ENCODE data around the gene LGI4.

Gene LGI4

DNA sequence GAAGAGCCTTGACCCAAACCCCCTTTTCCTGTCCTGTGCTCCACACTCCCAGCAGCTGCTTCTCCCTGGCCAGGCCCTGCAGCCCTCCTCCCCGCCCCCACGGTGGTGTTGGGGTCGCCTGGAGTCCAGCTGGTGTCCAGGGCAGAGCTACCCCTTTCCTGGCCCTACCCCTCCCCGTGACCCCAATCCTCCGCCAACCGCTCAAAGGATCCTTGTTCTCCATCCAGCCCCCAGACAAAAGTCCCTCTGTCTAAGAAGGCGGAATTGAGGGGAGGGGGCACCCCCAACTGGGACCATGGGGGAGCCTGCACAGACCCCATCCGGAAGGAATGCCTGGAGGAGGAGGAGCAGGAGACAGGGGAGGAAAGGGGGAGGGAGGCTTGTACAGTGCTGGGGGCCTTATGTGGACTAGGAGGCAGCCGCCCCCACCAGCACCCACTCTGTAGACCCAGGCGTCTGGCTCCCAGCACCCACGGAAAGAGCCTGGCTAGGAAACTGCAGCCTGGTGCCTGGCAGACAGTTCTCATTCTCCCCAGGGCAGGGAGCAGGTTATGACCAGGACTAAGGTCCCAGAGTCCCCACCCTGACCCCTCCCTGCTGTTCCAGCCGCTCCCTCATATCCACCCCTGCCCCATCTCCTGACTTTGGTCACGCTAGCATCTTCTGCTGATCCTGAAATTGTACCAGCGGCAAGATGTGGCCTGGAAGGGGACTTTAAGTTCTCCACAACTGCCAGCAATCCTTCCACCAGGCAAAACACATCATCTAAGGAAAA lies 19.5 kb downstream of the LGI4 start, which contains the start of gene FXYD3:
TSS of gene FXYD3 (plus strand) at position 647 of the 775 bp plus-strand sequence. CDS start 3,554 bp downstream, outside the sequence.
- Histone ChIP-seq H3K27ac (ENCODE audit: insufficient read depth, low read depth, low read length, poor library complexity, severe bottlenecking) (no peak within 1 kb of the TSS), H3K4me1 (ENCODE audit: control insufficient read depth, insufficient read depth, low read length) (peaks cover 20% of the 10 kb centered on the region)
- WGBS, 2 experiments = 69 to 71% methylated on average over 14 of the region's 14 CpGs

DNA sequence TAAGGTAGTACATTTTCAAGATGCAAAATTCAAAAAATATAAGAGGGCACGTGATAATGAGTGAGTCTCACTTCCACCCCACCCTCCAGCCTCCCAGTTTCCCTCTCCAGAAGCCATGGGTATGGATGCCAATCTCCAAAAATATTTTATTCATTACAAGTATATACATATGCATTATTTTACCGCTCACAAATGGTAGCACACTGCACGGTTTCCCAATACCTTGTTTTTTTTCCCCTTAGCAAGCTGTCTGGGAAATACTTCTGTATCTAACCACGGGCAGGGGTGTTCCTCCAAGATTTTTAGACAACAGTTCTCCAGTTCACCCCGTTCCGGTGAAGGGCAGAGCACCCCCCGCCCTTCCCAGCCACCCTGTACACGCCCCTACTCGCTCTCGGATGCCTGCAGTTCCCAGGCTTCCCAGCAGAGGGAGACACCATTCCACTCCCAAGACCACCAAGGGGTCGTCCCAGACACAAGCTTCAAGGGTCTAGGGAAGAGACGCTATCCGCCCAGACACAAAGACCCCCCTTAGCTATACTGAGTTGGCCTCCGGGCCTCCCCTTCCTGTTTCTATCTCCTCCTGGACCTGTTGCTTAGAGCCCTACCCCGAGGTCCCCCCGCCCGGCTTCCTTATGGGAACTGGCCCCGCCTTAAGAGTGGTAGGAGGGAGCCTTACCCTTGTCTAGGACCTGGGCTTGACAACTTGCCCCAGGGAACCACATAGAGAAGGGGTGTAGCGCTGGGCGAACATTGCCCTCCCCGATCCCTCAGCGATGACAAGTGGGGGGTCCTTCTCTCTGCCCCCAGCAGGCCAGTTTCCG lies 20.3 kb downstream of the LGI4 start:
- peak overlapping the region; percentile 3 for H3K4me3 ChIP-seq (ENCODE audit: insufficient read depth, low read depth, low read length)
- 17 to 19% methylated on average over 23 of the region's 23 CpGs for WGBS, 2 experiments
- no peaks in the 10 kb centered on the region for H3K36me3 ChIP-seq (ENCODE audit: control insufficient read depth, insufficient read depth, low read length)
- H3K27me3 ChIP-seq (ENCODE audit: control insufficient read depth, insufficient read depth, low read length, poor library complexity, severe bottlenecking) = no peaks in the 10 kb centered on the region
- H3K4me1 ChIP-seq (ENCODE audit: control insufficient read depth, insufficient read depth, low read length) = peaks cover 20% of the 10 kb centered on the region
- no peak overlapping the region for H3K27ac ChIP-seq (ENCODE audit: insufficient read depth, low read depth, low read length, poor library complexity, severe bottlenecking)
- H3K9me3 ChIP-seq (ENCODE audit: control insufficient read depth, low read length) = no peaks in the 10 kb centered on the region

More for the DNA sequence above, 19.5 kb downstream of the LGI4 start, which contains the start of gene FXYD3:
- Histone ChIP-seq H3K4me3 (ENCODE audit: insufficient read depth, low read depth, low read length) (peak within 1 kb of the TSS; percentile 3), H3K27me3 (ENCODE audit: control insufficient read depth, insufficient read depth, low read length, poor library complexity, severe bottlenecking) (no peaks in the 10 kb centered on the region), H3K36me3 (ENCODE audit: control insufficient read depth, insufficient read depth, low read length) (no peaks in the 10 kb centered on the region), H3K9me3 (ENCODE audit: control insufficient read depth, low read length) (no peaks in the 10 kb centered on the region)

DNA sequence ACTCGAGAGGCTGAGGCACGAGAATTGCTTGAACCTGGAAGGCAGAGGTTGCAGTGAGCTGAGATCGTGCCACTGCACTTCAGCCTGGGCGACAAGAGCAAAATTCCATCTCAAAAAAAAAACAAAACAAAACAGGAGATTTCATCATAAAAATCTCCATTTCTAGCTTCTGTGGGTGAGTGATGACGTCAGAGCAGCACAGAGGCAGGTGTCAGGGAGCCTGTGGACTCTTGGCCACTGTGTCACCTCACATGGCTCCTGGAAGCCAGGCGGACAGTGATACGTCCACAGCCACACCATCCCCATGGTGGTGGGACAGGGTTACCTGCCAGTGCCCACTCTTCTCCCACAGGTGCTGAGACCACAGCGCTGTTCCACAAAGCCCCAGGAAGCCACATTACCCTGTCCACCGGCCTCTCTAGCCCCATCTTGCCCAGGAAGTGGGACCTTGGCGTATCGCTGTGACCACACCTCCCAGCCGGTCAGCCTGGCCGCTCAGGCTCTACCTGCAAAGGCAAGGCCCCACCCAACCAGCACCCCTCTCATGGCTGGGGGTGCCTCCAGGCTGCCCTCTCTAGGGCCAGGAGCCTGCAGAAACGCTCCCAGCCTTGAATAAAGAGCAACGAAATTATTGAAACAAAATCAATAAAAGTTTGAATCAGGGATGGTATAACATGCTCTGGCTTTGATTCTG lies 21.7 kb downstream of the LGI4 start:
- H3K4me3 ChIP-seq (ENCODE audit: insufficient read depth, low read depth, low read length) = no peak overlapping the region
- peaks cover 20% of the 10 kb centered on the region for H3K4me1 ChIP-seq (ENCODE audit: control insufficient read depth, insufficient read depth, low read length)
- no peak overlapping the region for H3K27ac ChIP-seq (ENCODE audit: insufficient read depth, low read depth, low read length, poor library complexity, severe bottlenecking)
- no peaks in the 10 kb centered on the region for H3K27me3 ChIP-seq (ENCODE audit: control insufficient read depth, insufficient read depth, low read length, poor library complexity, severe bottlenecking)
- no peaks in the 10 kb centered on the region for H3K36me3 ChIP-seq (ENCODE audit: control insufficient read depth, insufficient read depth, low read length)
- WGBS, 2 experiments = 89 to 90% methylated on average over 15 of the region's 15 CpGs
- no peaks in the 10 kb centered on the region for H3K9me3 ChIP-seq (ENCODE audit: control insufficient read depth, low read length)

DNA sequence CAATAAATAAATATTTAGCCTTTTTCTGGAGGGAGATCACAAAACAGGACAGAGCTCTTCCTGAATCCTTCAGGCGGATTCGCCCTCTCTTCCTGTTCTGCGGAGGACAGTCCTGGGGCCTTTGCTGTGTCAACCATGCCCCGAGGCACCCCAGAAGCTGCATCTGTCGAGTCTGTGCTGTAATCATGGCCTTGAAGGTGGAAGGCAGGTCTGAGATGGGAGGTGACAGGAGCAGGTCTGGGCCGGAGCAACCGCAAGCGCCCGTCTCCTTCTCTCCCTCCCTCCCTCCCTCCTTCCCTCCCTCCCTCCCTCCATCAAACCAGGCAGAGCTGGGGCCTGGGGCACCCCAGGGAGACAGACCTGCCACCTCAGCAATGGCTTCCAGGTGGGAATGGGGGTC lies 23.9 kb downstream of the LGI4 start:
- Histone ChIP-seq H3K9me3 (ENCODE audit: control insufficient read depth, low read length) (no peaks in the 10 kb centered on the region), H3K27ac (ENCODE audit: insufficient read depth, low read depth, low read length, poor library complexity, severe bottlenecking) (no peak overlapping the region), H3K4me3 (ENCODE audit: insufficient read depth, low read depth, low read length) (no peak overlapping the region), H3K36me3 (ENCODE audit: control insufficient read depth, insufficient read depth, low read length) (no peaks in the 10 kb centered on the region), H3K4me1 (ENCODE audit: control insufficient read depth, insufficient read depth, low read length) (peaks cover 13% of the 10 kb centered on the region), H3K27me3 (ENCODE audit: control insufficient read depth, insufficient read depth, low read length, poor library complexity, severe bottlenecking) (no peaks in the 10 kb centered on the region)
- 71 to 75% methylated on average over 5 of the region's 9 CpGs for WGBS, 2 experiments

DNA sequence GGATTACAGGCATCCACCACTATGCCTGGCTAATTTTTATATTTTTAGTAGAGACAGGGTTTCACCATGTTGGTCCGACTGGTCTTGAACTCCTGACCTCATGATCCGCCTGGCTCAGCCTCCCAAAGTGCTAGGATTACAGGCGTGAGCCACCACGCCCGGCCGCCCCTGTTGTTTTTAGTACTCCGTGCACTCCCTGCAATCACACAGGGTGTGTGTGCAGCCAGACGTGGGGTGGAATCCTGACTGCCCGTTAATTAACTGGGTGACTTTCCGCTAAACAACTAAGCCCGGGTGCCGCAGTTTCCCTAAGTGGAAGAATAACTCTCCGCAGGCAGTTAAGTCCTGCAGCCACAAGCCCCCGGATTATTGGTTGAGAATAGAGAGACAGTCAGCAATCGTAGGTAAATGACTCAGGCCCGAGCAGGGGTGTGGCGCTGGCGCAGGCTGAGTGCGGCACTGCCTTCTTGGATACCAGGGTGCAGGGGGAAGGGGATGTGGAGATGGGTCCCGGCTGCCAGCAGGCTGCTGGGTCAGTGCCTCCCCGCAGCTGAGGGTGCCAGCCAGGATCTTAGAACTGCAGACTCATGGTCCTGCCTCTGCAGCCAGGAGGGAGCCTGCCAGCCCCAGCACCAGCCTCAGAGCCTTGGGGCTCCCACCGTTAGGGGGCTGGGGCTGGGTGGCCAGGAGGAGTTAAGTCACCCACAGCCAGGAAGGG lies 25.3 kb downstream of the LGI4 start:
- Histone ChIP-seq H3K27ac (ENCODE audit: insufficient read depth, low read depth, low read length, poor library complexity, severe bottlenecking) (no peak overlapping the region), H3K9me3 (ENCODE audit: control insufficient read depth, low read length) (no peaks in the 10 kb centered on the region), H3K27me3 (ENCODE audit: control insufficient read depth, insufficient read depth, low read length, poor library complexity, severe bottlenecking) (no peaks in the 10 kb centered on the region), H3K4me1 (ENCODE audit: control insufficient read depth, insufficient read depth, low read length) (no peaks in the 10 kb centered on the region), H3K4me3 (ENCODE audit: insufficient read depth, low read depth, low read length) (no peak overlapping the region), H3K36me3 (ENCODE audit: control insufficient read depth, insufficient read depth, low read length) (no peaks in the 10 kb centered on the region)
- WGBS, 2 experiments = 89 to 90% methylated on average over 22 of the region's 22 CpGs

DNA sequence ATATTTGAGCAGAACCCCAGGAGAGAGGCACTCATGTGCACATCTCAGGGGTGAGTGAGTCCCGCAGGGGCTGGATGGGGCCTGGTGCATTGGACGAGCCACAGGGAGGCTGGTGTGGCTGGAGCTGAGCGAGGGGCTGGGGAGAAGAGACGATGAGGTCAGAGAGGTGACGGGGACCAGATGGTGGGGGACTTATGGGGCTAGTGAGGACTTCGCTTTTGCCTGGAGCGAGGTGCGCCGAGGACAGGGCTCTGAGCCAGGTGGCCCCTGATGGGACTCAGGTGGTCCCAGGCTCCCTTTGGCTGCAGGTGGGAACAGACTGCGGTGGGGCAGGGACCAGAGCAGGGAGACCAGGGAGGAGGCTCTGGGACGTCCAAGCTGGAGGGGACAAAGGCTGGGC lies 26.1 kb downstream of the LGI4 start:
- Histone ChIP-seq H3K4me1 (ENCODE audit: control insufficient read depth, insufficient read depth, low read length) (no peaks in the 10 kb centered on the region), H3K4me3 (ENCODE audit: insufficient read depth, low read depth, low read length) (no peak overlapping the region), H3K27me3 (ENCODE audit: control insufficient read depth, insufficient read depth, low read length, poor library complexity, severe bottlenecking) (no peaks in the 10 kb centered on the region), H3K27ac (ENCODE audit: insufficient read depth, low read depth, low read length, poor library complexity, severe bottlenecking) (no peak overlapping the region), H3K9me3 (ENCODE audit: control insufficient read depth, low read length) (no peaks in the 10 kb centered on the region), H3K36me3 (ENCODE audit: control insufficient read depth, insufficient read depth, low read length) (no peaks in the 10 kb centered on the region)
- WGBS, 2 experiments = 85 to 86% methylated on average over 11 of the region's 11 CpGs

DNA sequence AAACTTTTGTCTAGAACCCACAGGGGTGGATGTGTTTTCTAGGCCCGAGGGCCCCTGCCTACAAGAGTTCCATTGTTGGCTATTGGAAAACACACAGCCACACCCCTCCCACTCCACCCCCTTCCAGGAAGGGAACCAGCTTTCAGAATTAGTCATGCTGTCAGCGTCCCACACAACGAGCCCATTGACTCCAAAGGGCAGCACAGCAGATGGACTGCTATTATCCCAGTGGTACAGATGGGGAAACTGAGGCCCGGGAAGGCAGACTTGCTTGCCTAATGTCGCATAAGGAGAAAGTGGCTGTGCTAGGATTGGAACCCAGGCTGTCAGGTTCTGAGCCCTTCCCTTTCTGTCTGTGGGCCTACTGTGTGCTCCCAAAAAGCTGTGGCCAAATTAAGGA lies 27.3 kb downstream of the LGI4 start:
- H3K4me1 ChIP-seq (ENCODE audit: control insufficient read depth, insufficient read depth, low read length) = no peaks in the 10 kb centered on the region
- 49 to 51% methylated on average over 5 of the region's 5 CpGs for WGBS, 2 experiments
- H3K36me3 ChIP-seq (ENCODE audit: control insufficient read depth, insufficient read depth, low read length) = no peaks in the 10 kb centered on the region
- H3K9me3 ChIP-seq (ENCODE audit: control insufficient read depth, low read length) = no peaks in the 10 kb centered on the region
- no peak overlapping the region for H3K27ac ChIP-seq (ENCODE audit: insufficient read depth, low read depth, low read length, poor library complexity, severe bottlenecking)
- no peak overlapping the region for H3K4me3 ChIP-seq (ENCODE audit: insufficient read depth, low read depth, low read length)
- no peaks in the 10 kb centered on the region for H3K27me3 ChIP-seq (ENCODE audit: control insufficient read depth, insufficient read depth, low read length, poor library complexity, severe bottlenecking)

DNA sequence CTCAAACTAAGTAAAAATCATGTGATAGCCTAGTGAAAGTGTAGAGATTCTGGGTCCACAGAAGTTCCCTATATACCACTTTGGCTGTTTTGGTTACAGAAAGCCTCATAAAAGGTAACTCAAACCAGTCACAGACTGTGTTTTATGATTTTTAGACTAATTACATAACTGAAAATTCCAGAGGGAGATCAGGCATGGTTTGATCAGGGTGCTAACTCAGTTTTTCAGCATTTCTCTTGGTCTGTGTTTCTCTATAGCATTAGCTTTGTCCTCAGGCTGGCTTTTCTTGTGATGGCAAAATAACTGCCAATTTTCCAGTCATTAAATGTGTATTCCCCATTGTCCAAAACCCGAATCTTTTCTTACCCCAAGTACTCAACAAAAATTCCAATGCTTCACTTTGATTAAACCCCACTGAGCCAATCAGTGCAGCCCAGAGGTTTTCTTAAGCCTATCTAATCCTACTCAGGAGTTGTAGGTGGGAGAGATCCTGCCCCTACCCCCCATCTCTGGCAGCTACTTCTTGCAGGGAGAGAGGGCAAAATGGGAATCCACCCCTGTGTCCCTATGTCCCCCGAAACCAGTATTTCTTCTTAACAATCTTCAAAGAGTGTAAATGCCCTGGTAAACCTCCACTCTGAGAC lies 27.8 kb downstream of the LGI4 start:
- Histone ChIP-seq H3K9me3 (ENCODE audit: control insufficient read depth, low read length) (no peaks in the 10 kb centered on the region), H3K27ac (ENCODE audit: insufficient read depth, low read depth, low read length, poor library complexity, severe bottlenecking) (no peak overlapping the region), H3K4me3 (ENCODE audit: insufficient read depth, low read depth, low read length) (no peak overlapping the region), H3K36me3 (ENCODE audit: control insufficient read depth, insufficient read depth, low read length) (no peaks in the 10 kb centered on the region), H3K27me3 (ENCODE audit: control insufficient read depth, insufficient read depth, low read length, poor library complexity, severe bottlenecking) (no peaks in the 10 kb centered on the region), H3K4me1 (ENCODE audit: control insufficient read depth, insufficient read depth, low read length) (no peaks in the 10 kb centered on the region)
- WGBS, 2 experiments = 91 to 94% methylated on average over 1 of the region's 2 CpGs

DNA sequence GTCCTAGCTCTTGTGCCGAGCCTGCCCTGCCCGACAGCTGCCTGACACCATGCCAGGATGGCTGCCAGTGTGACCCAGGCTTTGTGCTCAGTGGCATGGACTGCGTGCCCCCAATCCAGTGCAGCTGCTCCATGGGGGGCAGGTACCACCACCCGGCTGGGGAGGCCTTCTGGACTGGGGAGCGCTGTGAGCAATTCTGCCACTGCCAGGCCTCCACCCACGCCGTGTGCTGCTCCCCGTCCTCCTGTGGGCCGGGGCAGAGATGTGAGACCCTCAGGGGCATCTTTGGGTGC lies 28.6 kb downstream of the LGI4 start:
- Histone ChIP-seq H3K27ac (ENCODE audit: insufficient read depth, low read depth, low read length, poor library complexity, severe bottlenecking) (no peak overlapping the region), H3K36me3 (ENCODE audit: control insufficient read depth, insufficient read depth, low read length) (no peaks in the 10 kb centered on the region), H3K4me1 (ENCODE audit: control insufficient read depth, insufficient read depth, low read length) (no peaks in the 10 kb centered on the region), H3K27me3 (ENCODE audit: control insufficient read depth, insufficient read depth, low read length, poor library complexity, severe bottlenecking) (no peaks in the 10 kb centered on the region), H3K9me3 (ENCODE audit: control insufficient read depth, low read length) (no peaks in the 10 kb centered on the region), H3K4me3 (ENCODE audit: insufficient read depth, low read depth, low read length) (no peak overlapping the region)
- WGBS, 2 experiments = 95% methylated on average over 9 of the region's 9 CpGs

Data from ectodermal cell (in vitro differentiated cells).